Measurements from ENCODE around the gene ZFPL1.

Gene ZFPL1
- total RNA-seq = 30.7 to 31.5 reads per million in 2 experiments

GRCh38 chr11:65083834-65084597, at the start of gene ZFPL1, which contains the start of gene CDCA5:
Gene ZFPL1, plus strand, starts transcription at chr11:65084222. Its CDS starts 477 bp downstream, at chr11:65084699.
Gene CDCA5, minus strand, starts transcription at chr11:65084040. Its CDS starts 62 bp downstream, at chr11:65083978.
- peak; percentile 92 for DNase-seq (ENCODE audit: low read depth)

- DNase-seq (ENCODE audit: low read depth) = no peak
These were observed 49.6 kb upstream of the ZFPL1 start for GRCh38 chr11:65034423-65034822.

DNA sequence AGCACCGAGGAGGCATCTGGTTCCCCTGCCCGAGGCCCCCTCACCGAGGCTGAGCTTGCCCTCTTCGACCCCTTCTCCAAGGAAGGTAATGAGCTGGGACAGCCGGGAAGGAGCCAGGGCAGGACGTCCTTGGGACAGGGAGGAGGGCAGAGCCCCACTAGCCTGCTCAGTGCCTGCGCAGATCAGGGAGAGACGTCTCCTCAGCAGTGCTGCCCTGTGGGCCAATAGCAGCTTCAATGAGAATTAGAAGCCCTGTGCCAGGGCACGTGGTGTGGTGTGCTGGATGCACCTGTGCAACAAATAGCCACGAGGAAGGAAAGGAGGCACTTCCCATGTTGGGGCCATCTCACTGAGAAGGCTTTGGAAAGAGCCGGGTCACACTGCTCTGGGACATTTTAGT, 48.4 kb upstream of the ZFPL1 start:
- DNase-seq (ENCODE audit: low read depth) = no peak

DNA sequence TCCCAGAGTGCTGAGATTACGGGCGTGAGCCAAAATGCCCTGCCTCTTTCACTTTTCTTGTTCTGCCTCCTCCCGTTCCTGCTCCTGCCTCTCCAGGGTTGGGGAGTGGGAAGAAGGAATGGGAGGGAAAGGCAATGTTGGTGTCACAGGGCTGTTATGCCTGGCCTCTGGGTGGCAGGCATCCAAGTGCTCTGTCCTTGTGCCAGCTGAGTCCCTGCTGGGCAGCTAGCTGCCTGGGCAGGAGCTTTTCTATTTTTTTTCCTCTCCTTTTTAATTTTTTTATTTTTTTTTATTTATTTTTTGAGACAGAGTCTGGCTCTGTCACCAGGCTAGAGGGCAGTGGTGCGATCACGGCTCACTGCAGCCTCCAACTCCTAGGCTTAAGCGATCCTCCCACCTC, 47.1 kb upstream of the ZFPL1 start:
- DNase-seq (ENCODE audit: low read depth) = no peak

DNA sequence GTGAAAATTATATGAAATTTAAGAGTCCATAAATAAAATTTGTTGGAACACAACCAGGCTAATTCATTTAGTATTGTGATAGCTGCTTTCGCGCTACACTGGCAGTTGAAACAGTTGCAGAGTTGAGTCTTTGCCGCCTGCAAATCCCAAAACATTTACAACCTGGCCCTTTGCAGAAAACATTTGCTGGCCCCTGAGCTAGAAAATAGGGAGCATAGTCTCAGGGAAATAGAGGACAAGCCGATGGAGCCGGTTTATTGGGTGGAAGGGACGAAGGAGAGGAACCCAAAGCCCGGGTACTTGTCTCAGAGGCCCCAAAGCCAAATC, 43.5 kb upstream of the ZFPL1 start:
- no peak for DNase-seq (ENCODE audit: low read depth)

- peak; percentile 71 for DNase-seq (ENCODE audit: low read depth)
These were observed 43.0 kb upstream of the ZFPL1 start, which contains the start of gene SAC3D1 for GRCh38 chr11:65040847-65041622. Gene SAC3D1, plus strand, starts transcription at chr11:65041210. Its CDS starts 83 bp downstream, at chr11:65041293.

GRCh38 chr11:65042891-65043290, 41.1 kb upstream of the ZFPL1 start:
- DNase-seq (ENCODE audit: low read depth) = no peak

DNA sequence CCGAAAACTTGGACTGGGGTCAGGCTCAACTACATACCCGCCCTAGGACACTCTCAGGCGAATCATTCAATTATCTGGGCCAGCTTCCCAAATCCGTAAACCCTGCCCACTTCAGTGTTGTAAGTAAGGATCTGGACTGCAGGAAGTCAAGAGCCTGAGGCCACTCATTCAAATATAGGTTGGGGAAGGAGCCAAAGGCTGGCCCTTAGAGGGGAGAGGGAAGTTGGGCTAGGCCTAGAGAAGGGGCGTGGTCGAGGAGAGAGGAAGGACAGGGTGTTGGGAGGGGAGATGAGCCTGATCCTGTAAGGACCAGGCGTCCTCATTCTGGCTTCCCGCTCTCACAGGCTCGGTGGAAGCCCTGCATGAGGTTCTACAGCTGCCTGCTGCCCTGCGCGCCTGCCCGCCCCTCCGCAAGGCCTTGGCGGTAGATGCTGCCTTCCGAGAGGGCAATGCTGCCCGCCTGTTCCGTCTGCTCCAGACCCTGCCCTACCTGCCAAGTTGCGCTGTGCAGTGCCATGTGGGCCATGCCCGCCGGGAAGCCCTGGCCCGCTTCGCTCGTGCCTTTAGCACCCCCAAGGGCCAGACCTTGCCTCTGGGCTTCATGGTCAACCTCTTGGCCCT, 40.0 kb upstream of the ZFPL1 start:
- DNase-seq (ENCODE audit: low read depth) = no peak

- DNase-seq (ENCODE audit: low read depth) = no peak
These were observed 39.0 kb upstream of the ZFPL1 start for GRCh38 chr11:65045061-65045460.

GRCh38 chr11:65045728-65046127, 38.3 kb upstream of the ZFPL1 start:
- DNase-seq (ENCODE audit: low read depth) = no peak

DNA sequence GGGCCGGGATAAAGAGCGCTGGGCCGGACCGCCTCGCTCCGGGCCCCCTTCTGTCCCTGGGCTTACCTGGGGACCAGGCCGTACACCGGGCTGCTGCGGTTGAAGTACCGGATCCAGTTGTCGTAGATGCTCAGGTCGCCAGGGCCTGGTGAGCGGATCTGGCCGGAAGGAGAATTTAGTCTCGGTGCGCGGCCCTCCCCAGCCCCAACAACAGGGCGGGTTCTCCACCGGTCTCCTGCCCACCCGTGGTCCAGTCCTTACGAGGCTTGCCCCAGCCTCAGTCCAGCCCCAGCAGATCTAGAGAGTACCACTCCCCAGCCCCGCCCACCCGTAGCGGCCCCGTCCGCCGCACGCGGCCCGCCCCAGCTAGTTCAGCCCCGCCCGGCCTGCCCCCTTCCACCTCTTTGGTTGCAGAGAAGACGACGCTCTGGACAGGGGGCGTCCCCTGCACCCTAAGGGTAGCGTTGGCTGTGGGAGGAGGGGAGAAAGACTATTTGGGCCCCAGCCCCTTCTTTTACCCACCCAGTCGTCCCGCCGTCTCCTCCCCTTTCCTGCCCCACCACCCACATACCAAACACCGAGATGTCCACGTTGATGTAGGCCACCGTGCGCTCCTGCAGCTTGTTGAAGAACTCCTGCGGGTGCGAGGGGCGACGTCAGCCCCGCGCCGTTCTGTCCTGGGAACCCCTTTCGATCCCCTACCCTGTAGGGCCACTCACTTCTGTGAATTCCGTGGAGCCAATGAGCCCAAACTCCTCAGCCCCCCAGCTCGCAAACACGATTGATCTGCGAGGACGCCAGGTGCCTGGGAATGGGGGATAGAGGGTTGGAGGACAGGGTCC, 36.2 kb upstream of the ZFPL1 start:
- DNase-seq (ENCODE audit: low read depth) = no peak

DNA sequence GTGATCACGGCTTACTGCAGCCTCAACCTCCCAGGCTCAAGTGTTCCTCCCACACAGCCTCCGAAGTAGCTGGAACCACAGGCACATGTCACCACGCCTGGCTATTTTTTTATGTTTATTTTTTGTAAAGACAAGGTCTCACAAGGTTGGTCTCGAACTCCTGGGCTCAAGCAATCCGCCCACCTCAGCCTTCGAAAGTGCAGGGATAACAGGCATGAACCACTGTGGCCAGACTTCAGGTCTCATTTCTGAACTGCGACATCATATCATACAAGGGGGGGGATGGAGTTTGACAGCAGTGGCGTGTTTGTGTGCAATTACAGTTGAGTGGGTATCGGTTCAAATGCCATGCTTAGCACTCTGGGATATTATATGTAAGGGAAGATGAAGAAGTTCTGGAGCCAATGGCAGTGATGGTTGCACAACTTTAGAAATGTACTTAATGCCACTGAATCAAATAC, 32.6 kb upstream of the ZFPL1 start:
- DNase-seq (ENCODE audit: low read depth) = no peak

- peak; percentile 10 for DNase-seq (ENCODE audit: low read depth)
These were observed 30.1 kb upstream of the ZFPL1 start for GRCh38 chr11:65053827-65054508.

DNA sequence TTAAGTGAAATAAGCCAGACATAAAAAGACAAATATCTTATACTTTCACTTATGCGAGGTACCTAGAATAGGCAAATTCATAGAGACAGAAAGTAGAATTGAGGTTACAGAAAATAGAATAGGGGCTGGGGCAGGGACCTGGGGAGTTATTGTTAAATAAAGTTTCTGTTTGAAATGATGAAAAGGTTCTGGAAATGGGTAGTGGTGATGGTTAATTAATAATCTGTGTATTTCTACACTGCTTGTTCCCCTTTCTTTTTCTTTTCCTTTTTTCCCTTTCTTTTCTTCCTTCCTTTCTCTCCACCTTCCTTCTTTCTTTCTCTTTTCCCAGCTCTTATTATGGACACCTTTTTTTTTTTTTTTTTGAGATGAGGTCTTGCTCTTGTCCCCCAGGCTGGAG, 28.5 kb upstream of the ZFPL1 start:
- DNase-seq (ENCODE audit: low read depth) = no peak

DNA sequence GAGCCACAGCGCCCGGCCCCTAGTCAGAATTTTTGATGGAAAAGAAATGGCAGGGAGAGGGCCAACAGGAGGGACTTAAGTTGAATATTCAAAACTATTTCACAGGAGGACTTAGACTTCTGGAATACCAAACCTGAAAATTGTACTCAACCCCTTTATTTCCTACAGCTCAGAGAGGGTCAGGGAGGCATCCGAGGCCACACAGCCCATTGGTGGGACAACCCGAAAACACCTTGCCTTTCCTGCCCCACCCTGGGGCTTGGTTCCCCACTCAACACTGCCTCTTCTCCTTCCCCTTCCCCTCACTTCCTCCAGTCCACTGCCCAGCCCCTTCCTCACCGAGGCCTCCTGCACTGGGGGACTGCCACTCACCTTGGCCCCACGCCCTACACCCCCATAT, 27.0 kb upstream of the ZFPL1 start:
- DNase-seq (ENCODE audit: low read depth) = no peak

- DNase-seq (ENCODE audit: low read depth) = no peak
These were observed 26.5 kb upstream of the ZFPL1 start for GRCh38 chr11:65057526-65057925.

DNA sequence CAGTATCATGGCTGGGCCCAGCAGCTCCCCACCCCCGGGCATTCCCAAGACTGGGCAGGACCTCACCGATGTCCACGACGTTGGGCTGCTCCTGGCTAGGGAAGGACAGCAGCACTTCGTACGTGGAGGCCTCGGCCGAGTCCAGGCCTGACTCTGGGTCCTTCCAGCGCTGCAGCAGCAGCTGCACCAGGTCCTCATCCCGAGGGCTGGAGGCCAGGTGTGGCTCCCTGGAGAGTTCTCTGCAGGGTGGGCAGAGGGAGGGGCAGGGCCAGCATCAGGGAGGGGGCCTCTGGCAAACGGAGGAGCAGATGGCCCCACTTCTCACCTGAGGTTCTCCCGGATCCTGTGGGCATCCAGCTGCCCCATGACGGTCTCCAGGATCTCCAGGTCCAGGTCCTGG, 26.0 kb upstream of the ZFPL1 start:
- no peak for DNase-seq (ENCODE audit: low read depth)

DNA sequence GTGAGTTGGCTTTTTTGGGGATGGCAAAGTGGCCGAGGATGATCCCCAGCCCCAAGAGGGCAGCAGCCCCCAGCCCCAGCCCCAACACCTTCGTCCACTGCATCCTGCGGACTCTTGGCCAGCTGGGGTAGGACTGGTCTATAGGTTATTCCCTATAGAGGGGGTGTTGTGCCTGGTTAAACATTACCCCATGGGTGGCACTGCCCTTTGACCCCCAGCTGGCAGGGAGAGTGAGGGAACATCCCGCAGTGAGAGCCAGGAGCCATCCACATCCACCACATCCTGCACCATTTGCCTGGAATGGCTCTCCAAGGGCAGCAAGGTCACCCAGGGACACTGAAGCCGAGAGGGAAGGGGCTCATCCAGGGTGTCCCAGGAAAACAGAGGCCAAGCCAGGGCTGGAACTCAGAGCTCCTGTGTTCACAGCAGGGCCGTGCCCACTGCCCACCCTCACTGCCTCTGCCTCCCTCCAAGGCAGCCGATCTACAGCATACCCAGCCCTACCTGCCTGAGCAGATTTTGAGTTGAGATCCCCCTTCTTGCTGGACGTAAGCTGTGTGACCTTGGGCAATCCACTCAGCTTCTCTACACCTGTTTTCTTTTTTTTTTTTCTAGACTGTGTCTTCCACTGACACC, 25.5 kb upstream of the ZFPL1 start, which contains the start of gene NAALADL1:
TSS of gene NAALADL1 (minus strand) at position 135 of the 636 bp plus-strand sequence. CDS start at position 103, 32 bp downstream.
- DNase-seq (ENCODE audit: low read depth) = no peak

GRCh38 chr11:65059523-65059922, 24.5 kb upstream of the ZFPL1 start:
- DNase-seq (ENCODE audit: low read depth) = no peak
